Ishikawa (cell line): ENCODE data around the gene RELL1.

Experiments
- FOXM1 ChIP-seq: IDR thresholded peaks from 2 replicates; pipeline ENCODE4 v1.6.1; 2012; ENCODE audit warnings: low read depth, borderline replicate concordance
- TAF1 ChIP-seq: IDR thresholded peaks from 2 replicates; pipeline ENCODE4 v1.6.1; 2012; ENCODE audit warnings: low read depth, mild to moderate bottlenecking
- YY1 ChIP-seq: IDR thresholded peaks from 2 replicates; pipeline ENCODE4 v1.6.1; 2012; ENCODE audit warnings: low read depth
- TF ChIP-seq, protein P1 (sequence below): IDR thresholded peaks from 2 replicates; pipeline ENCODE4 v1.6.1; 2012; ENCODE audit warnings: low read depth, mild to moderate bottlenecking
- TF ChIP-seq, protein P2 (sequence below): IDR thresholded peaks from 2 replicates; pipeline ENCODE4 v1.6.1; 2012
- TF ChIP-seq, protein P3 (sequence below): IDR thresholded peaks from 2 replicates; pipeline ENCODE4 v1.6.1; 2012

DNA sequence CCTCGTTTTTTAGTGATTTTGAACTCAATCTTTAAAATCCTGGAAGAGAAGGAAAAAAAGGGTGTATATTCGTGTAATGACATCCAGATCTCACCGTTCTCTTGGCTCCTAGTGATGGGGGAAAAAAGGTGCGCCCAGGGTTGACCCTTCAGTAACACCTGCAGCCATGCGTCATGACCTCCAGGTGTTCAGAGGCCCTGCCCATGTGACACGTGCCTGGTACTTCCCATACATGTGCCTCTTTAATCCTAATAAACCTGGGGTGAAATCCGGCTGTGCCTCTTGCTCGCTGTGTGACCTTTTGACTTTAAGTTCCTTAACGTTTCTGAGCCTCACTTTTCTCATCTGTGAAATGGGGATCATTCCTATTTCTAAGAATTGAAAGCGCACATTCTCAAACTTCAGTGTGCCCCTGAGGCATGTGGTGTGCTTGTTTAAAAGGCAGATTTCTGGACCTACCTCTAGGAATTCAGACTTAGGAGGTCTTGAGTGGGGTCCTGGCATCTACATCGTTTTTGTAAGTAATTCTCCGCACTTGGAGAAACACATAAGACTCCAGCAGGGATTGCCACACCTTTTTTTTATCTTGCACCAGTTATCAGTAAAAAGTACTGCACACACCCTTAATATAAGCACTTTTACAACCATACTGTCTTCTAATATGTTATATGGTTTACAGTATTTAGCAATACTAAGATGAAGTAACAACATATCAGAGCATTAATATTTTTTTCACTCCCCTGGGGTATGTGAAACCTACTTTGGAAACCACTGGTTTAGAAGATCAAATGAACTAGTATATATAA lies 90.1 kb downstream of the RELL1 start:
- TF ChIP-seq FOXM1 (no peak), TAF1 (no peak), YY1 (no peak)
- TF ChIP-seq, protein P1, sequence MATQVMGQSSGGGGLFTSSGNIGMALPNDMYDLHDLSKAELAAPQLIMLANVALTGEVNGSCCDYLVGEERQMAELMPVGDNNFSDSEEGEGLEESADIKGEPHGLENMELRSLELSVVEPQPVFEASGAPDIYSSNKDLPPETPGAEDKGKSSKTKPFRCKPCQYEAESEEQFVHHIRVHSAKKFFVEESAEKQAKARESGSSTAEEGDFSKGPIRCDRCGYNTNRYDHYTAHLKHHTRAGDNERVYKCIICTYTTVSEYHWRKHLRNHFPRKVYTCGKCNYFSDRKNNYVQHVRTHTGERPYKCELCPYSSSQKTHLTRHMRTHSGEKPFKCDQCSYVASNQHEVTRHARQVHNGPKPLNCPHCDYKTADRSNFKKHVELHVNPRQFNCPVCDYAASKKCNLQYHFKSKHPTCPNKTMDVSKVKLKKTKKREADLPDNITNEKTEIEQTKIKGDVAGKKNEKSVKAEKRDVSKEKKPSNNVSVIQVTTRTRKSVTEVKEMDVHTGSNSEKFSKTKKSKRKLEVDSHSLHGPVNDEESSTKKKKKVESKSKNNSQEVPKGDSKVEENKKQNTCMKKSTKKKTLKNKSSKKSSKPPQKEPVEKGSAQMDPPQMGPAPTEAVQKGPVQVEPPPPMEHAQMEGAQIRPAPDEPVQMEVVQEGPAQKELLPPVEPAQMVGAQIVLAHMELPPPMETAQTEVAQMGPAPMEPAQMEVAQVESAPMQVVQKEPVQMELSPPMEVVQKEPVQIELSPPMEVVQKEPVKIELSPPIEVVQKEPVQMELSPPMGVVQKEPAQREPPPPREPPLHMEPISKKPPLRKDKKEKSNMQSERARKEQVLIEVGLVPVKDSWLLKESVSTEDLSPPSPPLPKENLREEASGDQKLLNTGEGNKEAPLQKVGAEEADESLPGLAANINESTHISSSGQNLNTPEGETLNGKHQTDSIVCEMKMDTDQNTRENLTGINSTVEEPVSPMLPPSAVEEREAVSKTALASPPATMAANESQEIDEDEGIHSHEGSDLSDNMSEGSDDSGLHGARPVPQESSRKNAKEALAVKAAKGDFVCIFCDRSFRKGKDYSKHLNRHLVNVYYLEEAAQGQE, result no peak
- TF ChIP-seq, protein P2, sequence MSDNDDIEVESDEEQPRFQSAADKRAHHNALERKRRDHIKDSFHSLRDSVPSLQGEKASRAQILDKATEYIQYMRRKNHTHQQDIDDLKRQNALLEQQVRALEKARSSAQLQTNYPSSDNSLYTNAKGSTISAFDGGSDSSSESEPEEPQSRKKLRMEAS, result no peak
- TF ChIP-seq, protein P3, sequence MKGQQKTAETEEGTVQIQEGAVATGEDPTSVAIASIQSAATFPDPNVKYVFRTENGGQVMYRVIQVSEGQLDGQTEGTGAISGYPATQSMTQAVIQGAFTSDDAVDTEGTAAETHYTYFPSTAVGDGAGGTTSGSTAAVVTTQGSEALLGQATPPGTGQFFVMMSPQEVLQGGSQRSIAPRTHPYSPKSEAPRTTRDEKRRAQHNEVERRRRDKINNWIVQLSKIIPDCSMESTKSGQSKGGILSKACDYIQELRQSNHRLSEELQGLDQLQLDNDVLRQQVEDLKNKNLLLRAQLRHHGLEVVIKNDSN, result no peak
